KBM-7 (cell line): ENCODE data around the gene MAP3K4.
A peak's percentile ranks its signal among the peaks of the same experiment; 100 is the strongest.
"Not testable (repeated sequence)": the region's sequence is repeated elsewhere in the genome, so short reads cannot be mapped to it uniquely, and the experiment has no call there.

Experiments
- DNase-seq: peaks from one replicate; pipeline ENCODE4 v3.0.0-alpha.2; 2015
- in situ Hi-C: fragments of 300-500 bp; cut with MboI; formaldehyde crosslinking; loops from 2 replicates; pipeline ENCODE4 v1.14.3; 2020; ENCODE audit warnings: low sequenced_read_pairs, low pct_unique_long_range_greater_than_20kb, mixed read lengths

Gene MAP3K4

DNA sequence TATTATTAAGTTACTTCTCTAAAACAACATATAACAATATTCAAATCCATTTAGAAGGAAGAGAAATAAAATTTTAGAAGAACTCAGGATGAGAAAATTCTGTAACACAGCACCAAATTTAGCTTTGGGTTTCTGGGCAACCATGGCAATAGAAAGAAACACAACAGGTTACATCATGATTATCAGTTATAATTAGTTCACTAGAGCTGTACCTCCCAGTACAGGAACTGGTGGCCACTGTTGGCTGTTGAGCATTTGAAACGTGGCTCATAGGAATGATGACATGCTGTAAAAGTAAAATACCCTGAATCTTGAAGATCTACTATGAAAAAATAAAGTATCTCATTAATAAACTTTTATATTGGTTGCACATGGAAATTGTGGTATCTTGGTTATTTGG, 23.7 kb upstream of the MAP3K4 start:
- no peak for DNase-seq
- in situ Hi-C loops = no loop called here

DNA sequence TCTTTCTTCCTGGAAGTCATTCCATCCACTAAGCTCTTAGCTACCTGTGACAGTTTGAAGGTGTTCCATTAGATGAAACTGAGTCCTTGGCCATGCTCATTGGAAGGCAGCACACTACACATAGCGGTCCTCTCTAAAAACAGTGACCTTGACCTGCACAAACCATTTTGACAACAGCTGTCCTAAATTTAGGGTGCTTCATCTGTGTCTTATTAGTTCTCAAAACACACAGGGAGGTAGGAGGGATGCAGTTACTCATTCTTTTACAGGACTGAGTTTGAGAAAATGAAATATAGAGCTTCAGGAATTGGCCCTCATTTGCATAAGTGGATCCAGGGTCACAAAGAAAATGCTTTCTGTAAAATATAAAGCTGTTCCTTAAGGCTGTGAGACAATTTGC, 20.4 kb upstream of the MAP3K4 start:
- in situ Hi-C loops = no loop called here
- no peak for DNase-seq

DNA sequence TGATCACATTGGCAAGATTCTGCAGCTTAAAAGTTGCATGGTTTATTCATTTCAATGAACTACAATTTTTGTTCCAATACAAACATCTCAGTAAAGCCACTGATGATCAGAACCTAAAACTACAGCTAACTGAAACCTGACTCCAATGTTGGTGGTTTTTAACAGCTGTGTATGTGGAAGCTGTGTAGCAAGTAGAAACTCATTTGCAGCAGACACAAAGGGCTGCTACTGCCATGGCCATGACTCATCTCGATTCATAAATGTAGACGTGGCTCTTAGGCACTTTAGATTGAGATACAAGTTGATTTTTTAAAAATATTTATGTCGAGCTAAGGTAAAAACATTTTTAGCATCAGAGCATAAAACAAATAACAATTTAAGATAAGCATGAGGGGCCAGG, 19.5 kb upstream of the MAP3K4 start:
- no peak for DNase-seq
- in situ Hi-C loops = no loop called here

DNA sequence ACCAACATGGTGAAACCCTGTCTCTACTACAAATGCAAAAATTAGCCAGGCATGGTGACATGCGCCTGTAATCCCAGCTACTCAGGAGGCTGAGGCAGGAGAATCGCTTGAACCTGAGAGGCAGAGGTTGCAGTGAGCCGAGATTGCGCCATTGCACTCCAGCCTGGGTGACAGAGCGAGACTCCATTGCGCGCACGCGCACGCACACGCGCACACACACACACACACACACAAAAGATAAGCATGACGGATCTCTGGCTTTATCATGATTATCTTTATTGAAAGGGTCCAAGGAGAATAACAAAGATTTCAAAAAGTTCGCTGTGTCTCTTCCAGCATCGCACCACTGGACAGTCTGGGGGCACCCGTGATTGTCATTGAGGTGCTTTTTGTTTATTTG, 19.0 kb upstream of the MAP3K4 start:
- in situ Hi-C loops, DNase-seq: not testable (repeated sequence)

DNA sequence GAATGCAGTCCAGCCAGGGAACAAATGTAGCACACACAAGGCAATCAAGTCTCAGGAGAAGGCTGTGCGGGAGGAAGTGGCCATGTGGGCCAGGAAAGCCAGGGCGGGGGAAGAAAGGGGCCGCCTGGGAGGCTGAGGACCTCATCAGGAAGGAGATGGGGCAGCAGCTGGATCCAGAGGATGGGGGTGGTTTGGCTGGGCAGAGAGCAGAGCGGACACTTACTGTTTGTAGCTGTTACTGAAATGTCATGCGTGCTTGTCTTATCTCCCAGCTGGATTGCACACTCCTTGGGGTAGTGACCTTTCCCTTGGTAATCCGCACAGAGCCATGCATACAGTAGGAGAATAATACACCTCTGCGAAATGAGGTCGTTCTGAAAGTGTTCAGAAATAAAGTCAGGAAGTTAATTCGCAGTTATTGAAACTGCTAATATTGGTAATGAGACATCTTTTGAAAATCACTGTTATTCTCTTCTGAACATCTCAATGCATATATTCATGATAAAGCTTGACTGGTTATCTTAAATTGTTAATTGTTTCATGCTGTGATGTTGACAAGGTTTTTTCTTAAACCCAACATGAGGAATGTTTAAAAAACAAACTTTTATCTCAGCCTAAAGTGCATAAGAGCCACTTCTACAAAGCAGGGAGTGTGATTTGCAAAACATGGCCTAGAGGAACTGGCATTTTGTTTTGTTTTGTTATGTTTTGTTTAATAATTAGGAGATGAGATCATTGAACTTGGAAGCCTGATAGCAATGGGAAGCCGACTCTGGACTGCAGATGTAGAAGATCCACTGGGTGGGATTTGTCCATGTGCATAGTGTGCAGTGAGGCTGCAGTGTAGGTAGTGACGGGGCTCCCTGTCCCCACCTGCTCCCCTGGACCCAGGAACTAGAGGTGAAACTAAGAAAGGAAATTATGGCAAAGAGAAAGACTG, 18.0 kb upstream of the MAP3K4 start:
- no peak for DNase-seq
- in situ Hi-C loops = no loop called here

DNA sequence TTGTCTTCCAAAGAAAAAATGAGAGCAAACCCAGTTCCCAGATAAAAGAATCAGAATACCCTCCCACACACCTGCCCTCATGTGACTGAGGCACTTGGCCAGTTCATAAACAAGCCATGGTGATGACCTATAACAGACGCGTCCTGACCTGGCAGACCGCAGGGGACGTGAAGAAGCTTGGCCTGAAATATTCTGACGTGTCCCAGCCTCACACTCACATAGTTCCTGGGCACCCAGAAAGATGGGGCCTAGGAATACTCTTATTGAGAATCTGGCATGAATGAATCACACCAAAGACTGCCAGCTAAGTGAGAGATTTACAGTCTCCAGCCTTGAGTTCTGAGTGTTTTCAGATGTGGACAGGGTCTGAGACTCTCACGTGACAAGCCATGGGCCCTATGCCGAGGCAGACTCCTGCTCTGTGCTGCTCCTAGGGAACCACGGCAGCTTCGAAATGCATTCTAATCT, 17.2 kb upstream of the MAP3K4 start:
- no peak for DNase-seq
- in situ Hi-C loops = no loop called here

DNA sequence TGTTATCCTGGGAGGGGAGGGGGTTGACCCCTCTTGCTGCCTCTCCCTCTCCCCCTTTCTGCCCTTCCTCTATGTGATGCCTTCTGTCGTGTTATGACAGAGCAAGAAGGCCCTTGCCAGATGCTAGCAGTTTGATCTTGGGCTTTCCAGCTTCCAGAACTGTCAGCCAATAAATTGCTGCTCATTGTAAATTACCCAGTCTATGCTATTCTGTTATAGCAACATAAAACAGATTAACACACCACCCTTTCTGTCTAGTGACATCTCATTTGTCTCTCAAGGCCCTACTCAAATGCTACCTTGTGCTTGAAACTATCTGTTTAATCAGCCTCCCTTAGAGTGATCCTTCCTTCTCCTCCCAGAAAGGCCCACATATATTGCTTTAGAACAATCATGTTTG, 16.4 kb upstream of the MAP3K4 start:
- in situ Hi-C loops = no loop called here
- DNase-seq = no peak

DNA sequence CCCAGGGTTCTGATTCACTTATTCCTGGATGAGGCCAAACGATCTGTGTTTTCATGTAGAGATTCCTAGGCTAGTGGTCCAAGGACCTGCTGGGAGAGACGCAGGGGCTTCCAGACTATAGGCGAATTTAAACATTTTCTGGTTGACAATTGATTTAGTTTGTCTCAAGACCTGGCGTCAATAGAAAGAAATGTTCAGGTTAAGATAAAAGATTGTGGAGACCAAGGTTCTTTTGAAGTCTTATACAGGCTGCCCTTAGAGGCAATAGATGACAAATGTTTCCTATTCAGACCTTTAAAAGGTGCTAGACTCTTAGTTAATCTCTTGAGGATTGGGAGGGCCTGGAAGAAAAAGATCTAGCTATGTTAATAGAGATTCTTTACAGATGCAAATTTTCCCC, 15.6 kb upstream of the MAP3K4 start:
- DNase-seq, in situ Hi-C loops: not testable (repeated sequence)

DNA sequence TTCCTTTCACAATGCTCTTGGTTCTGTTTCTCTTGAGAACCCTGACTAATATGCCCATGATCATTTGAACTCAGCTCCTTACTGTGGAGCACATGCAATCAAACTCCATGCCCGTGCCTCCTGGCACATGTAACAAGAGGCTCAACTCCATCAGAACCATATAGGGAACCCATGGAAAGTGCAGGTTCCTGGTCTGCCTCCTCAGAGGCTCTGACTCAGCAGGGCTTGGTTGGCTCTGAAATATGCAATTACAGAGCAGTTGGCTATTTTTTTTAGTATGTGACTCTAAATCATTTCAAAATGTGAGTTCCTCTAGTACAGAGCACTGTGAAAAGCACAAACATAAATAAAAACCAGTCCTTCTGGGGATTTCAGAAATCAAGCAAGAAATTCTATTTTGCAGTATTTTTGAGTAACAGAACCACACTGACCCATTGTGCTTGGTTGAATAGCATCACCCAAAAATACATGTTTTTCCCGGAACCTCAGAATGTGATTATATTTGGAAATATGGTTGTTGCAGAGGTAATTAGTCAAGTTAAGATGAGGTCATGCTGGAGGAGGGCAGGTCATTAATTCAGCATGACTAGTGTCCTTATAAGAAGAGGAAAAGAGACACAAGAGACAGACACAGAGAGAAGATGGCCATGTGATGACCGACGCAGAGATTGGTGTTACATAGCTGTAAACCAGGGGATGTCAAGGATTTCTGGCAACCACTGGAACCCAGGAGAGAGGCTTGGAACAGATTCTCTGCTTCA, 13.2 kb upstream of the MAP3K4 start:
- DNase-seq = no peak
- in situ Hi-C loops = no loop called here

DNA sequence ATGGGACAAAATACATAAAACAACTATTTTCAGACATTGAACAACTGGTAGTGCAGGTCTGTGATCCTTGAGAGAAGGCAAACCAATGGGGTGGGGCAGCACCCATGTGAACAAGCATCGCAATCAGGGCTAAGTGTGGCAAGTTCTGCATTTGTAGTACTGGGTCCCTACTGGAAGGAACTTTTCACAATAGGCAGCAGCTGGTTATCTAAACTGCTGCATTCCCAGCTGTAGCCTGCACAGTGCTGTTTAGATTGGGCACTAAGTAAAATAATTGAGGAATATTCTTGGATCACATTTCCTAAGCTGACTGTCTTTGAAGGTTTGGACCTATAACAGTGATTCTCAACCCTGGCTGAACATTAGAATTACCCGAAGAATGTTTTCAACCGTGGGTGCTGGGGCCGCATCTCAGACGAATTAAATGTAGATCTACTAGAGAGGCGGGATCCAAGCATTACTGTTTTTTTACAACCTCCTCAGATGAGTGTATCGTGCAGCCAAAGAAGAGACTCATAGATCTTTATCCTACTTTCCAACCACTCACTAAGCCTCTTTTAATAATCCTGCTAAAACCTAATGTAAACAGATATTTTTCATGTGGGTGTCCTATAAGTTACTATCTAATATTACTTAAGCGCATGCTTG, 12.4 kb upstream of the MAP3K4 start:
- DNase-seq = no peak
- in situ Hi-C loops = no loop called here

DNA sequence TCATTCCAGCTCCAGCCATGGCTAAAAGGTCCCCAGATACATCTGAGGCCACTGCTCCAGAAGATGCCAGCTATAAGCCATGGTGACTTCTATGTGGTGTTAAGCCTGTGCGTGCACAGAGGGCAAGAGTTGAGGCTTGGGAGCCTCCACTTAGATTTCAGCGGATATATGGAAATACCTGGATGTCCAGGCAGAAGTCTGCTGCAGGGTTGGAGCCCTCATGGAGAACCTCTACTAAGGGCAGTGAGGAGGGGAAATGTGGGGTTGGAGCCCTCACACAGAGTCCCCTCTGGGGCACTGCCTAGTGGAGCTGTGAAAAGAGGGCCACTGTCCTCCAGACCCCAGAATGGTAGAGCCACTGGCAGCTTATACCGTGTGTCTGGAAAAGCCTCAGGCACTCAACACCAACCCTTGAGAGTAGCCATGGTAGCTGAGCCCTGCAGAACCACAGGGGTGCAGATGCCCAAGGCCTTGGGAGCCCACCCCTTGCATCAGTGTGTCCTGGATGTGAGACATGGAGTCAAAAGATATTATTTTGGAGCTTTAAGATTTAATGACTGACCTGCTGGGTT, 8.1 kb upstream of the MAP3K4 start:
- DNase-seq = not testable (repeated sequence)

DNA sequence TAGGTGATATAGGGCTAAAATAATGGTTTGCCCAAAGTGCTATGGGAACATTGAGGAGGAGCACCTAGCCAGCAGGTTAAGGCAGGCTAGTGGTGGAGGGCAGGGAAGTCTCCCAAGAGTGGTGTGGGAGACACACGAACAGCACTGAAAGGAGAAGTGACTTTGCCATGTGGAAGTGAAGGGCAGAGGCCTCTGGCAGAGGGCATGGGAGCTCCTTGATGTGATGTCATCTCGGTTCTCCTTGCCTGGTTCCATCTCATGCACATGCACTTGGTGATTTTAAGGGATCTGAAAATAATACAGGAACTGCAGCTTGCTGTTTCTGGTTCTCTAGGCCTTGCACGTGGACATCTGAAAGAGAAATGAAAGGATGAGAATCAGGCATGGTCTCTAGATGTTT, 4.7 kb upstream of the MAP3K4 start:
- in situ Hi-C loops = no loop called here
- DNase-seq = peak; percentile 25

More for the DNA sequence above, 8.1 kb upstream of the MAP3K4 start:
- in situ Hi-C loops = not testable (repeated sequence)

DNA sequence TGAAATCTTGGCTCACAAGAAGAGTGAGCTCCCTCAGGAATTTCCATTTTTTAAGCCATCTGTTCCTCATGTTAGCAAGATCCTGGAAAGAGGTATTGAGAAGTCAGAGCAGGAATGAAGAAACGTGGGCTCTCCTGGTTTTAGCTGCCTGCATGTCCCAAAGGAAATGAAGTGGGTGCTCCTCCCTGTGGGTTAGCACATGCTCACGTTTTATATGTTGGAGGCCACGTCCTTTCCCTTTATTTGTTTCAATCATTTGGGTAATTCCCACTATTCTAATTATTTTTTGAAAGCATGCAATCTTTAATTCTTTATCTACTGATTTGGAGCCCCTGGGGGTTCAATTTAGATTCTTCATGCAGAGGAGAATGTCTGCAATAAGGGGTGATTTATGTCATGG, 4.3 kb upstream of the MAP3K4 start:
- in situ Hi-C loops = no loop called here
- DNase-seq = no peak

DNA sequence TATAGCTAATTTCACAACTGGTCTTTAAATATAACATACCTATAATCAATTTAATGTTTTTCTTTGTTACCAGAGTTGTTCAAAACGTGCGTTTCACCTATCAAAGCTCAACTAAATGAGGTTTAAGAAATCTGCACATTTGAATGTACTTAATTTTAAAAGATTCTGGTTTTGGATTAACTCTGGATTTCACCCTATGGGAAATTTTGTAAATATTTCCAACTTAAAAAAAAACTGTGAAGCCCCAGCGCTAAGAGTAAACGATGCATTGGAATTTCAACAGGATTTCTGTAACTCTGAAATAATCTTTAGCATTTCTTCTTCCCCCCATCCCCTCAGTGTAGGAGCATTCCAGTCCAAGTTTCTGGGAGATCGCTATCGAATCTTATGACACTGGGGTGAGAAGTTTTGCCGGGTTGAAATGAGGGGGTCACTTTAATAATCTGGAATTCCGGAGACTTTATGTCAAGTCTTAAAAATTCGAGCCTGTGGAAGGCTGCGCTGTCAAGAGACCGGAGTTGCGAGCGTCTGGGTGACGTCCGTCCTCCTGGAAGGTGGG, 643 bp upstream of the MAP3K4 start:
- in situ Hi-C loops = no loop called here
- DNase-seq = no peak

DNA sequence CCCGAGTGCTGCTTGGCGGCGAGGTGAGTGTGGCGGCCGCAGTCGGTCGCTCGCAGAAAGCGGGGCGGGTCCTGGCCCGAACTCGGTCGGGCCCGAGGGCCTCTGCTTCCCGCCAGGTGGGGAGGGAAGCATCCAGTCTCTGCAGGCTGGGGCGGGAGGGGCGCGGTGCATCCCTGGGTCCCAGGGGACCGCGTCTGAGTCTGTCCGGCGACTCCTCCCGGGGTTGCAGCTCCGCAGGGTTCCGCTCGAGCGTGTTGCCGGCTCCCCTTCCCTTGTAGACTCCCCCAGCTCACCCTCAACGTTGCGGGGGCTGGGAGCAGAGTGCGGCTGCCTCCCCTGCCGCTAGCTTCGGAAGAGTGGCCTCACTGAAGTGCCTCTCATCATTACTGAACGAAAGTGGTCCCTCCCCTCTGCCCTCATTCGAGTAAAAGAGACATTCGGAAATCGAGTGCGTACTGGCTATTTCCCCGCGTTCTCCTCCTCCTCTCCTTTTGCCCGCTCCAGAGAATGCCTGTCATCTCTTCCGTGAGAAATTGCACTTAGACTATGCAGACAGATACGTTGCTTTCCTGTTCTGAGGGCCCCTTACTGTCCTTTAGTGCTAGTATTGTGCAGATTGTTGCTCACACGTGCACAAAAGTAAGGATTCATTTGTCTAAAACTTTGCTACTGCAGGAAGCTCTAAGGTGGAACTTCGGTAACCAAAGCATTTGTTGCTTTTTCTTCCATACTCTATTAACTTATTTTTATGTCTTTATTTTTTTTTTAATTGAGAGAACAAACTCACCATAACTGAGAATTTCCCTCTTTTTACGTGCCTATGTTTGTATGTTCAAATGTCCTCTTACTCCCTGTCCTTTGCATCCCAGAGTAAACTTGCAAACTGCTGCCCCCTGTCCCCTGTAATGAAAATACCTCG, 751 bp downstream of the MAP3K4 start:
- in situ Hi-C loops = no loop called here
- peak; percentile 69 for DNase-seq

DNA sequence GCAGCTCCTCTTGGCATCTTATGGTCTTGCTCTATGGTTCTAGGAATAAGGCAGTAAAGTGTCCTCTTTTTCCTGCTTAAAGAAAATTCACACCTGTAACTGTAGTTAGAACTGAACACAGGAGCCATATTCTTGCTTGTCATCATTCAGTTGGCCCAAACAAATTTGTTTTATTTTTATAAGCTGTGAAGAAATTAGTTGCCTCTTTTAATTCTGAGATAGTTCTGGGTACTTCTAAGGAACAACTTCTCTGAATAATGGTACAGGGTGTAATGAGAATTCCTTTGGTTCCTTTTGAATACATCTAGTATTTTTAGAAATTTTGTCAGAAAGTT, 1.4 kb downstream of the MAP3K4 start:
- in situ Hi-C loops = no loop called here
- no peak for DNase-seq

DNA sequence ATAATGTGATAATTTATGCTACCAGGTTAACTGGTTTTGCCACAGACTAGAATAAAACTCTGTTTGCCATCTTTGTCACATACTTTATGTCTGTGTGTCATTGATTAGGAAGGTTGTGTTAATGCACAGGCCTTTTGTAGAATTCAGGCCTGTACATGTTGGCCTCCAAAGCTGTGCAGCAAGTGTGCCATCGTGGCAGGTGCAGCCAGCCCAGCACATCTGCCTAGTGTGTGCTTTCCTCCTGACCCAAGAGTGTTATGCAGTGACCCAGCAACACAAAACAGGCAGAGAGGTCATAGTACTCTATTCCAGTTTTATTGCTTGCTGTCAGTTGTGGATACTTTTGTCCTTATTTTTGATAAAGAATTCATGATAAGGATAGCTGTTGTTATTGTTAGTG, 3.7 kb downstream of the MAP3K4 start:
- no peak for DNase-seq
- in situ Hi-C loops = no loop called here

DNA sequence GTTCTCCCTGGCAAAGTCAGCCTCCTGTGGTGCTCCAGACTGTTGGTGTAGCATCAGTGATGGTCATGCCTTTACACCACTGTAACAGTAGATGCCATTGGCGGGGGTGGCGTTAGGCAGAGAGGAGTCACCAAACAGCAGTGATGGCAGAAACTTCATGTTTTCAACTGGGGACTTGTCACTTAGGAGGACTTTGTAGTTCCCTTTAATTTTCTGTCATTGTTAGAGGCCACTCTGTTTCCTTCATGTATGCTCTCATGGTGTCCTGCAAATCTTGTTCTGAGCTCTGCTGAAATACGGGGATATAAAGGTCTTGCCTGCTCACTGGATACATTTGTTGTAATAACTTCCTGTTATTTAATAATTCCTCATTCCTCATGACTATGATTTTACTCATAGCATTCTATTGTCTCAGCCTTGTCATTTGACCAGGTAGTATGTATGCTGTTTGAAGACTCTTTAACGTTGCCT, 4.6 kb downstream of the MAP3K4 start:
- no peak for DNase-seq
- in situ Hi-C loops = no loop called here
